Liver (tissue), 3 donors: Measurements from ENCODE around the gene ATG14.

Experiments used
- CTCF ChIP-seq: fragments of 150-350 bp; IDR thresholded peaks from 2 replicates; pipeline ENCODE4 v1.5.1; 2017; ENCODE audit warnings: improper control_type of control experiment, low read depth, low read length; ENCODE audit not compliant: missing input control
- JUND ChIP-seq, 2 donors: IDR thresholded peaks; 2 replicates each; pipeline ENCODE4 v1.6.1; 2016; ENCODE audit warnings: antibody characterized with exemption in 2 of 2
- RAD21 ChIP-seq, 2 donors: IDR thresholded peaks; 2 replicates each; pipeline ENCODE4 v1.6.1; 2016; ENCODE audit warnings: antibody characterized with exemption in 2 of 2, mild to moderate bottlenecking in 2 of 2
- RXRA ChIP-seq, 2 donors: IDR thresholded peaks; 2 replicates each; pipeline ENCODE4 v1.6.1; 2017 to 2018; ENCODE audit warnings: antibody characterized with exemption in 2 of 2, mild to moderate bottlenecking in 1 of 2
- SP1 ChIP-seq: IDR thresholded peaks from 2 replicates; pipeline ENCODE4 v1.6.1; 2018; ENCODE audit warnings: antibody characterized with exemption, mild to moderate bottlenecking
- YY1 ChIP-seq: IDR thresholded peaks from 2 replicates; pipeline ENCODE4 v1.6.1; 2016; ENCODE audit warnings: antibody characterized with exemption, mild to moderate bottlenecking
- TF ChIP-seq, protein P1 (sequence below): IDR thresholded peaks from 2 replicates; pipeline ENCODE4 v1.6.1; 2016; ENCODE audit warnings: antibody characterized with exemption, mild to moderate bottlenecking
- TF ChIP-seq, protein P2 (sequence below): IDR thresholded peaks from 2 replicates; pipeline ENCODE4 v1.6.1; 2016; ENCODE audit warnings: antibody characterized with exemption
- TF ChIP-seq, protein P3 (sequence below): IDR thresholded peaks from 2 replicates; pipeline ENCODE4 v1.6.1; 2016; ENCODE audit warnings: antibody characterized with exemption
- donor health status: healthy.
- donor health status: healthy.

GRCh38 chr14:55348766-55349453 lies 62.7 kb downstream of the ATG14 start:
- no peak for TF ChIP-seq RXRA (IDR thresholded peaks at IDR 0.05)
- no peak for TF ChIP-seq CTCF
- TF ChIP-seq YY1 = no peak
- TF ChIP-seq, protein P1, sequence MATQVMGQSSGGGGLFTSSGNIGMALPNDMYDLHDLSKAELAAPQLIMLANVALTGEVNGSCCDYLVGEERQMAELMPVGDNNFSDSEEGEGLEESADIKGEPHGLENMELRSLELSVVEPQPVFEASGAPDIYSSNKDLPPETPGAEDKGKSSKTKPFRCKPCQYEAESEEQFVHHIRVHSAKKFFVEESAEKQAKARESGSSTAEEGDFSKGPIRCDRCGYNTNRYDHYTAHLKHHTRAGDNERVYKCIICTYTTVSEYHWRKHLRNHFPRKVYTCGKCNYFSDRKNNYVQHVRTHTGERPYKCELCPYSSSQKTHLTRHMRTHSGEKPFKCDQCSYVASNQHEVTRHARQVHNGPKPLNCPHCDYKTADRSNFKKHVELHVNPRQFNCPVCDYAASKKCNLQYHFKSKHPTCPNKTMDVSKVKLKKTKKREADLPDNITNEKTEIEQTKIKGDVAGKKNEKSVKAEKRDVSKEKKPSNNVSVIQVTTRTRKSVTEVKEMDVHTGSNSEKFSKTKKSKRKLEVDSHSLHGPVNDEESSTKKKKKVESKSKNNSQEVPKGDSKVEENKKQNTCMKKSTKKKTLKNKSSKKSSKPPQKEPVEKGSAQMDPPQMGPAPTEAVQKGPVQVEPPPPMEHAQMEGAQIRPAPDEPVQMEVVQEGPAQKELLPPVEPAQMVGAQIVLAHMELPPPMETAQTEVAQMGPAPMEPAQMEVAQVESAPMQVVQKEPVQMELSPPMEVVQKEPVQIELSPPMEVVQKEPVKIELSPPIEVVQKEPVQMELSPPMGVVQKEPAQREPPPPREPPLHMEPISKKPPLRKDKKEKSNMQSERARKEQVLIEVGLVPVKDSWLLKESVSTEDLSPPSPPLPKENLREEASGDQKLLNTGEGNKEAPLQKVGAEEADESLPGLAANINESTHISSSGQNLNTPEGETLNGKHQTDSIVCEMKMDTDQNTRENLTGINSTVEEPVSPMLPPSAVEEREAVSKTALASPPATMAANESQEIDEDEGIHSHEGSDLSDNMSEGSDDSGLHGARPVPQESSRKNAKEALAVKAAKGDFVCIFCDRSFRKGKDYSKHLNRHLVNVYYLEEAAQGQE = no peak
- TF ChIP-seq, protein P2, sequence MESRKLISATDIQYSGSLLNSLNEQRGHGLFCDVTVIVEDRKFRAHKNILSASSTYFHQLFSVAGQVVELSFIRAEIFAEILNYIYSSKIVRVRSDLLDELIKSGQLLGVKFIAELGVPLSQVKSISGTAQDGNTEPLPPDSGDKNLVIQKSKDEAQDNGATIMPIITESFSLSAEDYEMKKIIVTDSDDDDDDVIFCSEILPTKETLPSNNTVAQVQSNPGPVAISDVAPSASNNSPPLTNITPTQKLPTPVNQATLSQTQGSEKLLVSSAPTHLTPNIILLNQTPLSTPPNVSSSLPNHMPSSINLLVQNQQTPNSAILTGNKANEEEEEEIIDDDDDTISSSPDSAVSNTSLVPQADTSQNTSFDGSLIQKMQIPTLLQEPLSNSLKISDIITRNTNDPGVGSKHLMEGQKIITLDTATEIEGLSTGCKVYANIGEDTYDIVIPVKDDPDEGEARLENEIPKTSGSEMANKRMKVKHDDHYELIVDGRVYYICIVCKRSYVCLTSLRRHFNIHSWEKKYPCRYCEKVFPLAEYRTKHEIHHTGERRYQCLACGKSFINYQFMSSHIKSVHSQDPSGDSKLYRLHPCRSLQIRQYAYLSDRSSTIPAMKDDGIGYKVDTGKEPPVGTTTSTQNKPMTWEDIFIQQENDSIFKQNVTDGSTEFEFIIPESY = no peak
- no peak for TF ChIP-seq RAD21 (IDR thresholded peaks at IDR 0.05)
- TF ChIP-seq, protein P3, sequence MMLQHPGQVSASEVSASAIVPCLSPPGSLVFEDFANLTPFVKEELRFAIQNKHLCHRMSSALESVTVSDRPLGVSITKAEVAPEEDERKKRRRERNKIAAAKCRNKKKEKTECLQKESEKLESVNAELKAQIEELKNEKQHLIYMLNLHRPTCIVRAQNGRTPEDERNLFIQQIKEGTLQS = no peak
- no peak for TF ChIP-seq JUND (IDR thresholded peaks at IDR 0.05)
- TF ChIP-seq SP1 = no peak
